SK-N-SH (cell line): ENCODE data around the gene PGLYRP3. TPM values are rescaled to one million over a fixed set of nuclear protein-coding genes. Genes with fewer than 3 reads are reported as not detected.

Experiments used
- CTCF ChIA-PET: fragments of 300-600, 350-600 bp; formaldehyde crosslinking; extraction: SDS; loops from one replicate; lab custom pipeline; 2021; lab: Yijun Ruan, JAX
- POLR2A ChIA-PET: fragments of 350-600 bp; sonication (Branson Sonifier 250); formaldehyde crosslinking; extraction: SDS; loops from one replicate; lab custom pipeline; 2020; ENCODE audit warnings: antibody characterized with exemption, inconsistent platforms; lab: Yijun Ruan, JAX
- DNase-seq: peaks from one replicate; pipeline ENCODE4 v3.0.0; 2012
- H2AFZ ChIP-seq: fragments of 200-600 bp; sonication (generic); 2 replicates; pipeline ENCODE4 v1.8.1; 2016; ENCODE audit warnings: antibody characterized with exemption, mild to moderate bottlenecking, low read depth
- H3F3A ChIP-seq: fragments of 200-600 bp; sonication (generic); replicated peaks from 2 replicates; pipeline ENCODE3; 2016; ENCODE audit warnings: antibody characterized with exemption, mild to moderate bottlenecking; ENCODE audit not compliant: insufficient read depth
- H3K27ac ChIP-seq, 2 experiments: fragments of 200-500 bp in 1 of 2; fragments of 200-600 bp in 1 of 2; sonication (Bioruptor generic) in 1 of 2; sonication (generic), shearing (Covaris generic) in 1 of 2; 2 replicates each; pipeline versions ENCODE4 v1.5.1 to v1.6.1; 2014 to 2016; ENCODE audit warnings: low read depth in 2 of 2, inconsistent platforms in 1 of 2, low read length in 1 of 2, mild to moderate bottlenecking in 1 of 2, mixed read lengths in 1 of 2
- H3K27me3 ChIP-seq: fragments of 200-600 bp; sonication (generic), shearing (Covaris generic); 2 replicates; pipeline ENCODE4 v1.6.1; 2016; ENCODE audit warnings: mixed run types; ENCODE audit not compliant: insufficient read depth
- H3K36me3 ChIP-seq, 2 experiments: fragments of 200-500 bp in 1 of 2; fragments of 200-600 bp in 1 of 2; sonication (Bioruptor generic) in 1 of 2; sonication (generic) in 1 of 2; replicated peaks in 1 of 2; 2 replicates each; pipeline versions ENCODE3 to v1.5.1; 2014 to 2016; ENCODE audit warnings: low read length in 1 of 2, mild to moderate bottlenecking in 1 of 2; ENCODE audit not compliant: insufficient read depth in 2 of 2, control insufficient read depth in 1 of 2
- H3K4me1 ChIP-seq, 2 experiments: fragments of 200-500 bp in 1 of 2; fragments of 200-600 bp in 1 of 2; sonication (Bioruptor generic) in 1 of 2; sonication (generic), shearing (Covaris generic) in 1 of 2; 2 replicates each; pipeline versions ENCODE4 v1.5.1 to v1.6.1; 2014 to 2016; ENCODE audit warnings: low read depth in 1 of 2, low read length in 1 of 2, mixed run types in 1 of 2; ENCODE audit not compliant: insufficient read depth in 2 of 2, control insufficient read depth in 1 of 2
- H3K4me2 ChIP-seq: fragments of 200-600 bp; sonication (generic), shearing (Covaris generic); 2 replicates; pipeline ENCODE4 v1.6.1; 2017; ENCODE audit warnings: mixed run types
- H3K4me3 ChIP-seq, 2 experiments: fragments of 200-500 bp in 1 of 2; fragments of 200-600 bp in 1 of 2; sonication (Bioruptor generic) in 1 of 2; sonication (generic), shearing (Covaris generic) in 1 of 2; 2 replicates each; pipeline versions ENCODE4 v1.5.1 to v1.8.1; 2014 to 2016; ENCODE audit warnings: low read depth in 2 of 2, inconsistent platforms in 1 of 2, low read length in 1 of 2, mild to moderate bottlenecking in 1 of 2, mixed read lengths in 1 of 2, moderate library complexity in 1 of 2
- H3K79me2 ChIP-seq: fragments of 200-600 bp; sonication (generic); 2 replicates; pipeline ENCODE4 v1.8.1; 2017; ENCODE audit warnings: mild to moderate bottlenecking; ENCODE audit not compliant: insufficient read depth
- H3K9ac ChIP-seq: fragments of 200-600 bp; sonication (generic); 2 replicates; pipeline ENCODE4 v1.6.1; 2017; ENCODE audit warnings: mixed run types
- H3K9me2 ChIP-seq: fragments of 200-600 bp; sonication (generic); 2 replicates; pipeline ENCODE4 v1.6.1; 2017; ENCODE audit warnings: mixed run types
- H3K9me3 ChIP-seq: fragments of 200-600 bp; sonication (generic); 2 replicates; pipeline ENCODE4 v1.6.1; 2017; ENCODE audit warnings: mixed run types, mild to moderate bottlenecking, moderate library complexity
- H4K20me1 ChIP-seq: fragments of 200-600 bp; sonication (generic); 2 replicates; pipeline ENCODE4 v1.6.1; 2017; ENCODE audit warnings: mild to moderate bottlenecking, mixed run types; ENCODE audit not compliant: insufficient read depth
- CTCF ChIP-seq: fragments of 200-600 bp; sonication (generic); IDR thresholded peaks from 2 replicates; pipeline ENCODE4 v1.6.1; 2017; ENCODE audit warnings: antibody characterized with exemption, mild to moderate bottlenecking, moderate library complexity
- EP300 ChIP-seq, 2 experiments: IDR thresholded peaks; 2 replicates each; pipeline versions ENCODE4 v1.4.0 to v1.6.1; 2012; ENCODE audit warnings: borderline replicate concordance in 1 of 2, low read depth in 1 of 2, low read length in 1 of 2
- EZH2phosphoT487 ChIP-seq: fragments of 200-600 bp; sonication (generic); IDR thresholded peaks from 2 replicates; pipeline ENCODE4 v1.6.1; 2017; ENCODE audit warnings: low read depth, mixed run types, mild to moderate bottlenecking, antibody characterized with exemption, moderate library complexity, borderline replicate concordance
- FOXM1 ChIP-seq: IDR thresholded peaks from 2 replicates; pipeline ENCODE4 v1.4.0; 2012; ENCODE audit warnings: low read depth, mild to moderate bottlenecking
- MEF2A ChIP-seq: IDR thresholded peaks from 2 replicates; pipeline ENCODE4 v1.4.0; 2012; ENCODE audit warnings: low read depth, borderline replicate concordance
- RAD21 ChIP-seq: IDR thresholded peaks from 2 replicates; pipeline ENCODE4 v1.6.1; 2012; ENCODE audit warnings: mild to moderate bottlenecking, low read length
- RCOR1 ChIP-seq: fragments of 150-350 bp; IDR thresholded peaks from 2 replicates; pipeline ENCODE4 v1.6.1; 2017; ENCODE audit warnings: antibody characterized with exemption, low read length
- REST ChIP-seq: IDR thresholded peaks from 2 replicates; pipeline ENCODE4 v1.6.1; 2012; ENCODE audit warnings: mild to moderate bottlenecking, low read depth, low read length, moderate library complexity
- RFX5 ChIP-seq: IDR thresholded peaks from 2 replicates; pipeline ENCODE4 v1.6.1; 2012; ENCODE audit warnings: mild to moderate bottlenecking, improper control_type of control experiment, low read length
- SIN3A ChIP-seq: IDR thresholded peaks from 2 replicates; pipeline ENCODE4 v1.6.1; 2012; ENCODE audit warnings: low read depth, mild to moderate bottlenecking, low read length, moderate library complexity, borderline replicate concordance
- SMC3 ChIP-seq: IDR thresholded peaks from 2 replicates; pipeline ENCODE4 v1.6.1; 2012; ENCODE audit warnings: low read depth, low read length, improper control_type of control experiment
- TCF12 ChIP-seq: IDR thresholded peaks from 2 replicates; pipeline ENCODE4 v1.4.0; 2012
- USF2 ChIP-seq: fragments of 150-350 bp; IDR thresholded peaks from 2 replicates; pipeline ENCODE4 v1.6.1; 2017; ENCODE audit warnings: antibody characterized with exemption, low read length, low read depth, borderline replicate concordance
- ZBTB33 ChIP-seq: IDR thresholded peaks from 2 replicates; pipeline ENCODE4 v1.4.0; 2012; ENCODE audit warnings: low read depth, borderline replicate concordance
- WGBS: methylation state at CpG from one replicate; pipeline ENCODE4 v1.1.6; 2017; ENCODE audit warnings: low lambda C conversion rate; 5-methylcytosine and 5-hydroxymethylcytosine counted together
- polyA plus RNA-seq, 3 experiments: library from polyadenylated mRNA; depleted of rRNA; stranded (reverse); fragments of >200 nt; gene quantifications; 2 replicates each; pipeline ENCODE4 v1.2.3, GENCODE V29; 2012

Gene PGLYRP3
- polyA plus RNA-seq, 1 of the 3 experiments (the other 2 are of a cell fraction): not detected

GRCh38 chr1:153260585-153261280, 52.0 kb downstream of the PGLYRP3 start:
- ChIA-PET CTCF (no interaction called here), POLR2A (no interaction called here)
- Histone ChIP-seq H3K4me3 (peak overlapping the region; percentile 34 to 56; a peak in 3 of 4 replicates), H3K79me2 (no peaks in the 10 kb centered on the region), H3K9me2 (no peaks in the 10 kb centered on the region), H3K4me2 (peak overlapping the region; percentile 80; the same call in 1 of the 2 replicates), H3K36me3 (no peaks in the 10 kb centered on the region), H2AFZ (no peak overlapping the region), H3K9ac (no peak overlapping the region), H3K27me3 (peaks cover 55% of the 10 kb centered on the region), H3K4me1 (no peaks in the 10 kb centered on the region; a peak in 1 of 4 replicates), H3F3A (no peaks in the 10 kb centered on the region), H3K27ac (no peak overlapping the region), H4K20me1 (no peaks in the 10 kb centered on the region), H3K9me3 (no peaks in the 10 kb centered on the region)
- WGBS: 28% methylated on average over 21 of the region's 45 CpGs
- TF ChIP-seq EZH2phosphoT487: peak; percentile 49; the same call in 1 of the 2 replicates
- no peak for TF ChIP-seq USF2
- peak; percentile 51 for DNase-seq

- 11% methylated on average over 3 of the region's 3 CpGs for WGBS
- Histone ChIP-seq H3K9me3 (no peaks in the 10 kb centered on the region), H3K9ac (no peak within 1 kb of the TSS), H3K4me1 (no peaks in the 10 kb centered on the region; a peak in 1 of 4 replicates), H3K4me3 (no peak within 1 kb of the TSS), H3K4me2 (peak within 1 kb of the TSS; percentile 80; the same call in 1 of the 2 replicates), H3K79me2 (no peaks in the 10 kb centered on the region), H3F3A (no peaks in the 10 kb centered on the region), H3K9me2 (no peaks in the 10 kb centered on the region), H2AFZ (no peak within 1 kb of the TSS), H3K36me3 (no peaks in the 10 kb centered on the region), H4K20me1 (no peaks in the 10 kb centered on the region), H3K27ac (no peak within 1 kb of the TSS), H3K27me3 (peaks cover 52% of the 10 kb centered on the region)
- CTCF ChIA-PET: no interaction called here
- no peak for DNase-seq
- POLR2A ChIA-PET: no interaction called here
- TF ChIP-seq ZBTB33 (no peak), RFX5 (no peak), TCF12 (no peak), RCOR1 (no peak), EZH2phosphoT487 (no peak), REST (no peak), EP300 (IDR thresholded peaks at IDR 0.05; ENCODE audit: borderline replicate concordance in 1 of 2, low read depth in 1 of 2, low read length in 1 of 2) (no peak), CTCF (no peak), MEF2A (no peak), SIN3A (no peak), SMC3 (no peak), RAD21 (no peak), FOXM1 (no peak)
Measured at GRCh38 chr1:153259387-153259786, 53.4 kb downstream of the PGLYRP3 start, which contains the start of gene LORICRIN. LORICRIN (plus strand) TSS chr1:153259687; CDS start chr1:153260950, 1,263 bp downstream.
